Psoas muscle (tissue), 8 donors: Measurements from ENCODE around the gene BMPR1A. TPM values are rescaled to one million over a fixed set of nuclear protein-coding genes. Genes with fewer than 3 reads are reported as not detected.

Source experiments
- ATAC-seq, 4 donors: fragments of 200-7000 bp; cut with Tn5 transposase; one replicate each; pipeline ENCODE4 v1.9.1; 2020; ENCODE audit warnings: moderate library complexity in 3 of 4, mild to moderate bottlenecking in 2 of 4
- DNase-seq, 2 donors: peaks; one replicate each; pipeline ENCODE4 v3.0.0-alpha.2; 2020
- H3K27ac ChIP-seq: fragments of 200-600 bp; one replicate; pipeline ENCODE4 v1.8.0; 2022
- H3K27me3 ChIP-seq, 3 donors: fragments of 200-600 bp in 1 of 3; one replicate each; pipeline versions ENCODE4 v1.6.1 to v1.8.0; 2013 to 2022; ENCODE audit warnings: low read length in 2 of 3, mild to moderate bottlenecking in 2 of 3, moderate library complexity in 1 of 3; ENCODE audit not compliant: insufficient read depth in 3 of 3
- H3K36me3 ChIP-seq, 2 donors: fragments of 200-600 bp in 1 of 2; one replicate each; pipeline versions ENCODE4 v1.6.1 to v1.8.0; 2013 to 2022; ENCODE audit warnings: low read depth in 1 of 2, mild to moderate bottlenecking in 1 of 2, moderate library complexity in 1 of 2; ENCODE audit not compliant: insufficient read depth in 1 of 2
- H3K4me1 ChIP-seq: fragments of 200-600 bp; one replicate; pipeline ENCODE4 v1.8.0; 2022
- H3K4me3 ChIP-seq: fragments of 200-600 bp; one replicate; pipeline ENCODE4 v1.8.0; 2022; ENCODE audit warnings: mild to moderate bottlenecking
- H3K9me3 ChIP-seq: fragments of 200-600 bp; one replicate; pipeline ENCODE4 v1.8.0; 2022
- CTCF ChIP-seq: fragments of 200-600 bp; IDR thresholded peaks from one replicate; pipeline ENCODE4 v1.8.0; 2022; ENCODE audit warnings: antibody characterized with exemption
- WGBS, 3 donors: extraction: QIAGEN DNeasy Blood & Tissue Kit; methylation state at CpG; one replicate each; pipeline versions ENCODE4 v1.1.6 to v1.1.7; 2013; 5-methylcytosine and 5-hydroxymethylcytosine counted together
- intact Hi-C, 2 donors: fragments of 100-400 bp; cut with DNase I; formaldehyde crosslinking; loops; one replicate each; pipeline versions ENCODE4 v1.11.0 to v1.14.2; 2022
- polyA plus RNA-seq, 3 donors: library from polyadenylated mRNA; stranded (reverse); fragments of 200-250 nt; gene quantifications; one replicate each; pipeline ENCODE4 v1.2.3, GENCODE V29; 2013
- total RNA-seq, 4 donors: library from RNA; stranded (reverse); fragmentation: NEBNext Ultra II Directional in 2 of 4; extraction: Animal tissue kit (Norgen Biotek cat#: 25700) in 2 of 4; gene quantifications; one replicate each; pipeline versions ENCODE4 v1.2.1 to v1.2.4, GENCODE V29; 2021 to 2023
- donor health status: healthy with polysubstance abuse.
- donor health status: DM: no; HTN: no; CAD: no; lungs with moderate emphysema.
- donor health status: Bipolar disorder and iron deficiency.
- donor health status: healthy.
- donor health status: DM: yes; HTN: yes; CAD: no.
- donor health status: DM: no; HTN: no; CAD: no.
- donor health status: DM: no; HTN: no; CAD: no.
- donor health status: DM: yes; HTN: yes; CAD: no.

Gene BMPR1A
- total and polyA plus RNA-seq, 7 donors: 4.6 to 30.0 (median 22.7) TPM

- Histone ChIP-seq H3K36me3 (no peaks in the 10 kb centered on the region), H3K4me3 (no peak overlapping the region), H3K9me3 (no peaks in the 10 kb centered on the region), H3K27me3 (no peaks in the 10 kb centered on the region), H3K27ac (peak overlapping the region; percentile 100), H3K4me1 (peaks cover 26% of the 10 kb centered on the region)
- intact Hi-C loops: loop anchor here in 1 of 2 donors (2.0 kb wide), 1 partner anchor 18 kb away; no protein-coding TSS in a partner anchor
- ATAC-seq (no peak), DNase-seq (no peak)
- WGBS, 3 donors: 64 to 86% (median 77%) methylated on average over 2 of the region's 2 CpGs
- no peak for TF ChIP-seq CTCF
These were observed 3.4 kb upstream of the BMPR1A start for GRCh38 chr10:86753051-86753450.

GRCh38 chr10:86753638-86754434 lies 2.6 kb upstream of the BMPR1A start:
- no peak for TF ChIP-seq CTCF
- peak in 1 of 2 donors; percentile 81 for DNase-seq
- 39 to 52% (median 48%) methylated on average over 12 of the region's 12 CpGs for WGBS, 3 donors
- Histone ChIP-seq H3K4me3 (peak overlapping the region; percentile 33), H3K36me3 (no peaks in the 10 kb centered on the region), H3K27ac (peak overlapping the region; percentile 100), H3K27me3 (no peaks in the 10 kb centered on the region), H3K9me3 (no peaks in the 10 kb centered on the region), H3K4me1 (peaks cover 26% of the 10 kb centered on the region)
- intact Hi-C loops: loop anchor here in 1 of 2 donors (2.0 kb wide), 1 partner anchor 19 kb away; no protein-coding TSS in a partner anchor
- peak; percentile 15 to 63 (median 50) for ATAC-seq

GRCh38 chr10:86755454-86755739 lies 1.0 kb upstream of the BMPR1A start:
- 1 to 2% (median 2%) methylated on average over 9 of the region's 9 CpGs for WGBS, 3 donors
- TF ChIP-seq CTCF: no peak
- peak overlapping the region; percentile 100 for H3K27ac ChIP-seq
- H3K4me3 ChIP-seq: peak overlapping the region; percentile 92
- intact Hi-C loops: loop anchor here in 1 of 2 donors (5.0 kb wide), 1 partner anchor 43 kb away; no protein-coding TSS in a partner anchor
- no peak for ATAC-seq
- no peaks in the 10 kb centered on the region for H3K27me3 ChIP-seq
- no peaks in the 10 kb centered on the region for H3K36me3 ChIP-seq
- DNase-seq: no peak
- no peaks in the 10 kb centered on the region for H3K9me3 ChIP-seq
- peaks cover 38% of the 10 kb centered on the region for H3K4me1 ChIP-seq

- peaks cover 44% of the 10 kb centered on the region for H3K4me1 ChIP-seq
- no peaks in the 10 kb centered on the region for H3K9me3 ChIP-seq
- no peak for TF ChIP-seq CTCF
- no peaks in the 10 kb centered on the region for H3K36me3 ChIP-seq
- intact Hi-C loops: loop anchor here in 1 of 2 donors (5.0 kb wide), 1 partner anchor 44 kb away; no protein-coding TSS in a partner anchor
- peak overlapping the region; percentile 92 for H3K4me3 ChIP-seq
- no peaks in the 10 kb centered on the region for H3K27me3 ChIP-seq
- H3K27ac ChIP-seq: peak overlapping the region; percentile 100
- DNase-seq: peak; percentile 93
- WGBS, 3 donors: 0 to 1% (median 0%) methylated on average over 49 to 89 of the region's 89 CpGs
- ATAC-seq: peak; percentile 83 to 88 (median 86)
These were observed 494 bp upstream of the BMPR1A start for GRCh38 chr10:86755740-86756510.
